H9 (cell line): ENCODE data around the gene ERC1. TPM values are rescaled to one million over a fixed set of nuclear protein-coding genes. Genes with fewer than 3 reads are reported as not detected.

Source experiments
- DNase-seq: peaks from one replicate; pipeline ENCODE4 v3.0.0-alpha.2; 2017
- H2AFZ ChIP-seq: one replicate; pipeline ENCODE4 v1.6.1; 2013; ENCODE audit warnings: mild to moderate bottlenecking, low read length, control low read depth, moderate library complexity
- H2AK5ac ChIP-seq: 2 replicates; pipeline ENCODE4 v1.6.1; 2013; ENCODE audit warnings: low read length, control low read depth, mixed read lengths; ENCODE audit not compliant: insufficient read length
- H2BK120ac ChIP-seq: one replicate; pipeline ENCODE4 v1.6.1; 2013; ENCODE audit warnings: low read depth, mild to moderate bottlenecking, low read length, control low read depth, inconsistent platforms; ENCODE audit not compliant: poor library complexity, severe bottlenecking
- H2BK12ac ChIP-seq: 2 replicates; pipeline ENCODE4 v1.6.1; 2013; ENCODE audit warnings: low read length, control low read depth, mixed read lengths, low read depth; ENCODE audit not compliant: insufficient read length
- H2BK15ac ChIP-seq: 2 replicates; pipeline ENCODE4 v1.6.1; 2013; ENCODE audit warnings: low read depth, low read length, control low read depth
- H2BK20ac ChIP-seq: one replicate; pipeline ENCODE4 v1.6.1; 2013; ENCODE audit warnings: low read depth, mild to moderate bottlenecking, low read length, control low read depth, inconsistent platforms; ENCODE audit not compliant: poor library complexity, severe bottlenecking
- H2BK5ac ChIP-seq: 2 replicates; pipeline ENCODE4 v1.6.1; 2013; ENCODE audit warnings: low read length, control low read depth, mixed read lengths; ENCODE audit not compliant: insufficient read length
- H3K14ac ChIP-seq: 2 replicates; pipeline ENCODE4 v1.6.1; 2013; ENCODE audit warnings: low read length, control low read depth; ENCODE audit not compliant: insufficient read depth
- H3K18ac ChIP-seq: 2 replicates; pipeline ENCODE4 v1.6.1; 2013; ENCODE audit warnings: low read depth, mild to moderate bottlenecking, mixed read lengths, low read length, control low read depth; ENCODE audit not compliant: insufficient read length
- H3K23ac ChIP-seq: 2 replicates; pipeline ENCODE4 v1.6.1; 2013; ENCODE audit warnings: low read length, control low read depth, mixed read lengths, low read depth; ENCODE audit not compliant: insufficient read length
- H3K23me2 ChIP-seq: 2 replicates; pipeline ENCODE4 v1.6.1; 2013; ENCODE audit warnings: low read depth, mild to moderate bottlenecking, mixed read lengths, low read length, control low read depth; ENCODE audit not compliant: insufficient read length, poor library complexity, severe bottlenecking
- H3K27ac ChIP-seq: 2 replicates; pipeline ENCODE4 v1.5.1; 2013; ENCODE audit warnings: low read length, control low read depth, mixed read lengths, low read depth; ENCODE audit not compliant: insufficient read length
- H3K27me3 ChIP-seq: 2 replicates; pipeline ENCODE4 v1.6.1; 2013; ENCODE audit warnings: low read length, control low read depth, inconsistent platforms; ENCODE audit not compliant: insufficient read depth
- H3K4ac ChIP-seq: 2 replicates; pipeline ENCODE4 v1.6.1; 2013; ENCODE audit warnings: low read depth, mild to moderate bottlenecking, control low read depth, inconsistent platforms, low read length, moderate library complexity
- H3K4me1 ChIP-seq: 2 replicates; pipeline ENCODE4 v1.6.1; 2013; ENCODE audit warnings: low read length, control low read depth, inconsistent platforms; ENCODE audit not compliant: insufficient read depth
- H3K4me2 ChIP-seq: 2 replicates; pipeline ENCODE4 v1.6.1; 2013; ENCODE audit warnings: low read length, control low read depth, mixed read lengths; ENCODE audit not compliant: insufficient read length, insufficient read depth
- H3K56ac ChIP-seq: 2 replicates; pipeline ENCODE4 v1.6.1; 2013; ENCODE audit warnings: low read depth, mild to moderate bottlenecking, mixed read lengths, low read length, control low read depth; ENCODE audit not compliant: insufficient read length
- H3K79me1 ChIP-seq: 2 replicates; pipeline ENCODE4 v1.6.1; 2013; ENCODE audit warnings: low read depth, mild to moderate bottlenecking, moderate library complexity, low read length, control low read depth, inconsistent platforms; ENCODE audit not compliant: insufficient read depth, poor library complexity, severe bottlenecking
- H3K79me2 ChIP-seq: 2 replicates; pipeline ENCODE4 v1.6.1; 2013; ENCODE audit warnings: low read length, control low read depth, inconsistent platforms; ENCODE audit not compliant: insufficient read depth
- H3K9ac ChIP-seq: 2 replicates; pipeline ENCODE4 v1.6.1; 2013; ENCODE audit warnings: low read length, control low read depth, mixed read lengths; ENCODE audit not compliant: insufficient read length; ENCODE audit errors: extremely low read depth
- H3K9me3 ChIP-seq: one replicate; pipeline ENCODE4 v1.6.1; 2013; ENCODE audit warnings: low read depth, low read length, inconsistent platforms; ENCODE audit not compliant: control insufficient read depth
- H3T11ph ChIP-seq: one replicate; pipeline ENCODE4 v1.6.1; 2013; ENCODE audit warnings: mild to moderate bottlenecking, low read length, control low read depth, inconsistent platforms
- H4K20me1 ChIP-seq: one replicate; pipeline ENCODE4 v1.6.1; 2013; ENCODE audit not compliant: control insufficient read depth, insufficient read length, insufficient read depth
- H4K5ac ChIP-seq: 2 replicates; pipeline ENCODE4 v1.6.1; 2013; ENCODE audit warnings: low read depth, mild to moderate bottlenecking, mixed read lengths, low read length, control low read depth; ENCODE audit not compliant: insufficient read length
- H4K8ac ChIP-seq: replicated peaks from 2 replicates; pipeline ENCODE4 v1.6.1; 2013; ENCODE audit warnings: low read length, control low read depth, mixed read lengths, low read depth; ENCODE audit not compliant: insufficient read length
- H4K91ac ChIP-seq: 2 replicates; pipeline ENCODE4 v1.6.1; 2013; ENCODE audit warnings: low read depth, mild to moderate bottlenecking, moderate library complexity, mixed read lengths, low read length, control low read depth; ENCODE audit not compliant: insufficient read length
- H3K27ac Mint-ChIP-seq, 3 experiments: 2 replicates in 2 of 3; 3 replicates in 1 of 3; pipeline ENCODE4 v1.8.0; 2020 to 2021; ENCODE audit warnings: mixed read lengths in 3 of 3, mild to moderate bottlenecking in 1 of 3, moderate library complexity in 1 of 3
- H3K27me3 Mint-ChIP-seq: 2 replicates; pipeline ENCODE4 v1.8.0; 2021; ENCODE audit warnings: low read depth, mild to moderate bottlenecking, moderate library complexity, mixed read lengths
- H3K36me3 Mint-ChIP-seq, 3 experiments: 2 replicates in 2 of 3; 3 replicates in 1 of 3; pipeline ENCODE4 v1.8.0; 2020 to 2021; ENCODE audit warnings: low read depth in 3 of 3, mixed read lengths in 3 of 3; ENCODE audit not compliant: insufficient read depth in 1 of 3
- H3K4me1 Mint-ChIP-seq, 2 experiments: 2 replicates each; pipeline ENCODE4 v1.8.0; 2020; ENCODE audit warnings: mixed read lengths in 2 of 2
- H3K4me3 Mint-ChIP-seq, 2 experiments: 2 replicates in 1 of 2; 3 replicates in 1 of 2; pipeline ENCODE4 v1.8.0; 2020 to 2021; ENCODE audit warnings: mild to moderate bottlenecking in 2 of 2, mixed read lengths in 2 of 2, moderate library complexity in 1 of 2
- H3K9me3 Mint-ChIP-seq, 2 experiments: 2 replicates in 1 of 2; 3 replicates in 1 of 2; pipeline ENCODE4 v1.8.0; 2020; ENCODE audit warnings: mild to moderate bottlenecking in 2 of 2, mixed read lengths in 2 of 2, moderate library complexity in 1 of 2
- CTCF ChIP-seq: fragments of 200-600 bp; sonication (generic); conservative IDR thresholded peaks from 3 replicates; pipeline ENCODE4 v1.8.0; 2021; ENCODE audit warnings: antibody characterized with exemption, mild to moderate bottlenecking
- WGBS: extraction: QIAGEN DNeasy Blood & Tissue Kit; methylation state at CpG from one replicate; pipeline ENCODE4 v1.1.7; 2013; ENCODE audit warnings: missing lambda C conversion rate, low lambda C conversion rate, mixed read lengths; ENCODE audit not compliant: insufficient read length; ENCODE audit errors: extremely low coverage; 5-methylcytosine and 5-hydroxymethylcytosine counted together
- total RNA-seq: library from RNA; stranded (reverse); gene quantifications from 2 replicates; pipeline ENCODE4 v1.2.1, GENCODE V29; 2021

Gene ERC1
- total RNA-seq, 1 experiment from 2014 or later = 51.2 TPM

DNA sequence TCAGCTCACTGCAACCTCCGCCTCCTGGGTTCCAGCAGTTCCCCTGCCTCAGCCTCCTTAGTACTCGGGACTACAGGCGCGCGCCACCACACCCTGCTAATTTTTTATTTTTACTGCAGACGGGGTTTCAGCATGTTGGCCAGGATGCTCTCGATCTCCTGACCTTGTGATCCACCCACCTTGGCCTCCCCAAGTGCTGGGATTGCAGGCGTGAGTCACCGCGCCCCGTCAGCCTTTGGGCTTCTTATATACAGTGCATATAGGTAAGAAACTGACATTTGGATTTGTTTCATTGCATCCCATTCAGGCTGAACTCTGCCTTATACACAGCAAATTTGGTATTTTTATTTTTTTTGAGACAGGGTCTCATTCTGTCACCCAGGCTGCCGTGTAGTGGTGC lies 176.8 kb downstream of the ERC1 start:
- Histone ChIP-seq H3K27ac (no peak overlapping the region), H3K4me1 (no peaks in the 10 kb centered on the region; the same call in 1 of the 2 replicates), H4K8ac (no peak overlapping the region), H3K27me3 (no peaks in the 10 kb centered on the region), H2AFZ (no peak overlapping the region), H4K20me1 (no peaks in the 10 kb centered on the region), H3K23me2 (no peaks in the 10 kb centered on the region), H3K4me2 (no peak overlapping the region), H3K9ac (no peak overlapping the region), H3K79me1 (no peaks in the 10 kb centered on the region), H3K23ac (no peak overlapping the region), H2BK20ac (no peak overlapping the region), H3T11ph (no peak overlapping the region), H2AK5ac (no peak overlapping the region), H3K79me2 (no peaks in the 10 kb centered on the region), H3K14ac (no peak overlapping the region), H2BK15ac (no peak overlapping the region), H3K18ac (no peak overlapping the region), H3K56ac (no peak overlapping the region), H4K5ac (no peak overlapping the region), H2BK12ac (no peak overlapping the region), H2BK120ac (no peak overlapping the region), H2BK5ac (no peak overlapping the region), H4K91ac (no peak overlapping the region), H3K4ac (no peak overlapping the region), H3K9me3 (no peaks in the 10 kb centered on the region)
- no peak overlapping the region for H3K27ac Mint-ChIP-seq
- H3K4me3 Mint-ChIP-seq = no peak overlapping the region
- no peaks in the 10 kb centered on the region for H3K9me3 Mint-ChIP-seq
- H3K27me3 Mint-ChIP-seq = no peaks in the 10 kb centered on the region
- WGBS = no CpG with 5 or more reads among the region's 12 CpGs
- peaks cover 3 to 4% of the 10 kb centered on the region in 2 experiments; a peak in 2 of 4 replicates for H3K4me1 Mint-ChIP-seq
- TF ChIP-seq CTCF = no peak
- peaks cover 0 to 11% (median 4%) of the 10 kb centered on the region in 3 experiments; a peak in 2 of 7 replicates for H3K36me3 Mint-ChIP-seq
- no peak for DNase-seq
